Measurements from ENCODE around the gene RAP1GAP2.
"Not testable (repeated sequence)": the region's sequence is repeated elsewhere in the genome, so short reads cannot be mapped to it uniquely, and the experiment has no call there.

The RAP1GAP2 gene

DNA sequence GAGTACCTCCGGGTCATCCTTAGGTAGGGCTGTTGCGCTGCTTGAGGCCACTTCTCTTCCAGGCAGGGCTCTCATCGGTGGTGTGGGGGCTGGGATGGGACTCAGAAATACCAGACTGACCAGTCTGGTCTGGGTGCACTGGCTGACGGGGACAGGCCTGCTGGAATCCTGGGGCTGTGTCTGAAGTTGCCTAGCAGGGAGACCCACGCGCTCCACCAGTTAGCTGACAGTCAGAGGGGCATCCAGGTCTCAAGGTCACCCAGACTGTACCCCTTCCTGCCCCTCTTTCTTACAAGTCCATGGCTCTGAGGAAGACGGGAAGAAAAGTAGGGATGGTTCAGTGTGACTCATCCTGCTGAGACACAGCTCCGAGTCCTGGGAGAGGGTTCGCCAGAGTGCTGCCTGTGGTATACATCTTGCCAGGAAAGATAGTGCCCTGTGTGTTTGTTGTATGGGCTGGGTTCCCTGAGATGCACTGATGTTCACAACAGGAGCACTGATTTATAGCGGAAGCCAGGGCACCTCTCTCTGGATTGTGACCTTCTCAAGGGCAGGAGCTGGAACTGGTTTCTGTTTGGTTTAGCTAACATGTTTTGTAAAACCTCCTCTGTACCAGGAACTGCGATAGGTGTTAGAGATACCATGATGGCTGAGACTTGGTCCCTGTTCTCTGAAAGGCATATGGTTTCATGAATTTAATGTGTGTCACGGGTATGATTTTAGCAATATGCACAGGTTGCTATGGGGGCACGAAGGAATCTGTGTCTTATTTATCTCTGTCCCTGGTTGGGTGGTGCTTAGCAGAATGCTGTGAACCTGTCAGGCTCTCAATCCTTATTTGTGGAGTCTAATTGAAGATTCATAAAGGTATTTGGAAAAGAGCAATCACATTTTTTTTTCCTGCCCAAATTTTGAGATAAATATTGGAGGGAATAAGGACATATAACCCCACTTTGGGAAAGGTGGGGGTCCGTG is 169.7 kb downstream of the RAP1GAP2 start:
- no peak for DNase-seq (ENCODE audit: low read depth in 3 of 3)

DNA sequence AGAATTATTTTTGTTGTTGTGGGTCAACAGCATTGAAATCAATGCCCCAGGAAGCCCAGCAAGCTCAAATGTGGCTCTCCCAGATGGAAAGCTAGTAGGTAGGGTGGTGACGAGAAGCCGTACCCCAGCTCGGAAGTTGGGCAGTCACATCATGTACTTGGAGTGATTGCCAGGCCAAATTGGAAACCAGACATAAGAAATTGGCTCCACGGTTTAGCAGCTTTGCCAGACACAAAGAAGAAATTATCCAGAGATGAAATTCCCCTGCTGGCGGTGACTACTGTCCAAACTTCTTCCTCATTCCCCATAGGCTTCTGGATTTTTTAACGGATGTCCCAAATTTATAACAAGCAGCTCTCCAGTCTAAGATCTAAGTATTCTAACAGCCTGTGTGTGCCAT is 171.3 kb downstream of the RAP1GAP2 start:
- no peak for DNase-seq (ENCODE audit: low read depth in 3 of 3)

- DNase-seq (ENCODE audit: low read depth in 3 of 3): no peak
Measured at GRCh38 chr17:2971851-2972250, 175.6 kb downstream of the RAP1GAP2 start.

DNA sequence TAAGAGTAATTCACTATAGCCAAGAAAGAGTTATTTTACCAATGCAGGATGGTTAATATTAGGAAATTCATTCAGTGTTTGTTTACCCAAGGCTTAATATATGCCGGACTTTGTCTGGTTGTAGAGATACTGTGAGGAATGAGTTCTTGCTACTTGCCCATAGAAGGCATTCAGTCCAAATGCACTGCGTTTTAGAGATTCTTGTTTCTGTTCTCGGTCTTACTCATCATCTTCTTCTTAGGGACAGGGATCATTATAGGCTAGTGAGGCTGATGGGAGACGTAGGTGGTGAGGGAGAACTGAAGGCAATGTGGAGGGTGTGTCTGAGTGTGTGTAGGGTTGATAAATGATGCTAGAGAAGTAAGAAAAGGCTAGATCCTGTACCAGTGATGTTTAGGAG is 176.5 kb downstream of the RAP1GAP2 start:
- no peak for DNase-seq (ENCODE audit: low read depth in 3 of 3)

DNA sequence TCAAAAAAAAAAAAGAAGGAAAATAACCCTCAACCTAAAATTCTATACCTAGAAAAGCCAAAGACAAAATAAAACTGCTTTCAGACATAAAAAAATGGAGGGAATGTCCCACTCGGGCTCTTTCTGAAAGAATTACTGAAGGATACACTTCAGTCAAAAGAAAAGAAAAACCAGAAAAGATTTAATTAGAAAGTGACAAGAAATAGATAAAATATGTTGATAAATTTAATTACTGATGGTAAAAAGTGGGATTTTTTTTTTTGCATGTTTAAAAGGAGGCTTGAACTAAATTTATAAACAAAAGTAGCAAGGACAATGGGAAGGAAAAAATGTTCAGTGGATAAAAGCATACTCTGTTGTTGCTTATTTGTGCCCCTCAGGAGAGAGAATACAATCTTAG is 178.1 kb downstream of the RAP1GAP2 start:
- DNase-seq (ENCODE audit: low read depth in 3 of 3): no peak

GRCh38 chr17:2975469-2975958 is 179.3 kb downstream of the RAP1GAP2 start:
- DNase-seq (ENCODE audit: low read depth in 3 of 3): no peak

- DNase-seq (ENCODE audit: low read depth in 3 of 3): no peak
Measured at GRCh38 chr17:2977157-2977556, 180.9 kb downstream of the RAP1GAP2 start.

- no peak for DNase-seq (ENCODE audit: low read depth in 3 of 3)
Measured at GRCh38 chr17:2978116-2978515, 181.9 kb downstream of the RAP1GAP2 start.

DNA sequence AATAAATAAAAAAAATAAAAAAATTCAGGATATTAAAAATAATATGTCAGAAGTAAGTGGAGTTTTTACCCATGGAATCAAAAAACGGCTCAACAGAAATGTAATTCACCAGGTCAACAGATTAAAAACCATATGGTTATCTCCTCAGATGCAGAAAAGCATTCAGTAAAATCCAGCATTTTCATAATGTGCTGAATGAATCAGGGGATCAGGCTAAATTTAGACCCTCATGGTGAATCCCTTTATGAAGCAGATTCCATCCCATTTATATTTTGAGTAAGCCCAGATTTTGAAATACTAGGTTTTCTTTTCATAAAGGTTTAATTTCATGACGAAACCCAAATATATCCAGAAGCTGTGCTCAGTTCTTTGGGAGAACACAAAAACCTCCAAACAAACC is 182.8 kb downstream of the RAP1GAP2 start:
- DNase-seq (ENCODE audit: low read depth in 3 of 3): no peak

GRCh38 chr17:2980211-2980903 is 184.1 kb downstream of the RAP1GAP2 start:
- DNase-seq (ENCODE audit: low read depth in 3 of 3): no peak

- no peak for DNase-seq (ENCODE audit: low read depth in 3 of 3)
Measured at GRCh38 chr17:2980904-2981246, 184.6 kb downstream of the RAP1GAP2 start.

- DNase-seq (ENCODE audit: low read depth in 3 of 3): no peak
Measured at GRCh38 chr17:2981325-2981724, 185.1 kb downstream of the RAP1GAP2 start.

- no peak for DNase-seq (ENCODE audit: low read depth in 3 of 3)
Measured at GRCh38 chr17:2982854-2983253, 186.6 kb downstream of the RAP1GAP2 start.

DNA sequence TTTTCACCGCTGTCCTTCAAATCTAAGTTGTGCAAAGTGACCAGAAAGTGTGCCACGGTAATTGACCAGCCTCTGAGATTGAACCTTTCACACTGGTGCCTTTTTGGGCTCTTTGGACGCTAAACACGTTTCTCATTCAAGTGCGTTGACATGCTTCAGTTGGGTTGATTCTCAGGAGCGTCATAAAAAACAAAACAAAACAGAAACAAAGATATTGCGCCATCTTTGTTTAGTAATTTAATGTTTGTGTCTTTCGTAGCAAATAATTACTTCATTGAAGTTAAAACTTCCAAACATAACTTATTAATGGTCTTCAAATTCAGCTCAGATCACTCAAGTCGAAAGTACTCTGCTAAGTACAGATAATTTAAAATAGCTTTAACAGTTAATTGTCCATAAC is 187.0 kb downstream of the RAP1GAP2 start:
- DNase-seq (ENCODE audit: low read depth in 3 of 3): no peak

DNA sequence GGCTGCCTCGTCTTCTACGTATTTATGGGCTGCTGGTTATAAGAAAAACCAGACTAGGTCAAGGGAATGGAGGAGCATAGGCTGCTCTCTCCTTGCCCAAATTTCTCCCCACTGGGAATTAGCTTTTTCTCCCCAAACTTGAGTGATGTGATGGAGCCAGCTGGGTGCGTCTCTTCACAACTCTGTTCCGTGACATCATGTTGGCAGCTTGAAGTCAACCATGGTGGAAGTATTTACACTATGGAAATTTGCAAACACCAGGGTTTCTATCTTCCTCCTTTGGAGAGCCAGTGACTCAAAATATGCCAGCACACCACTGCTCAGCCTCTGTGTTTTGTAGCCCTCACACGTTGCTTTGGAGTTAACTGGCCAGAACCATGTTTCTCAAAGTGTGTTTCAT is 189.1 kb downstream of the RAP1GAP2 start:
- no peak for DNase-seq (ENCODE audit: low read depth in 3 of 3)

GRCh38 chr17:2986925-2987324 is 190.7 kb downstream of the RAP1GAP2 start:
- no peak for DNase-seq (ENCODE audit: low read depth in 3 of 3)

- DNase-seq (ENCODE audit: low read depth in 3 of 3): not testable (repeated sequence)
Measured at GRCh38 chr17:2989396-2989795, 193.2 kb downstream of the RAP1GAP2 start.

- DNase-seq (ENCODE audit: low read depth in 3 of 3): no peak
Measured at GRCh38 chr17:2989855-2990254, 193.6 kb downstream of the RAP1GAP2 start.

DNA sequence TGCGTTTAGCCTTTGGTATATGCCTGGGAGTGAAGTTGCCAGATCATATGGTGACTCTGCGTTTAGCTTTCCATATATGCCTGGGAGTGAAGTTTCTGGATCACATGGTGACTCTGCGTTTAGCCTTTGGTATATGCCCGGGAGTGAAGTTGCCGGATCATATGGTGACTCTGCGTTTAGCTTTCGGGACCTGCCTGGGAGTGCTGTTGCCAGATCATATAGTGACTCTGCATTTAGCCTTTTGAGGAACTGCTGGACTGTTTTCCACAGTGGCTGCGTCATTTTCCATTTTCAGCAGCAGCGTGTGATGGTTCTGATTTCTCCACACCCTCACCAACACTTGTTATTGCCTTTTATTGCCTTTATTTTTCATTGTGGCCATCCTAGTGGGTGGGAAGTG is 194.2 kb downstream of the RAP1GAP2 start:
- no peak for DNase-seq (ENCODE audit: low read depth in 3 of 3)

DNA sequence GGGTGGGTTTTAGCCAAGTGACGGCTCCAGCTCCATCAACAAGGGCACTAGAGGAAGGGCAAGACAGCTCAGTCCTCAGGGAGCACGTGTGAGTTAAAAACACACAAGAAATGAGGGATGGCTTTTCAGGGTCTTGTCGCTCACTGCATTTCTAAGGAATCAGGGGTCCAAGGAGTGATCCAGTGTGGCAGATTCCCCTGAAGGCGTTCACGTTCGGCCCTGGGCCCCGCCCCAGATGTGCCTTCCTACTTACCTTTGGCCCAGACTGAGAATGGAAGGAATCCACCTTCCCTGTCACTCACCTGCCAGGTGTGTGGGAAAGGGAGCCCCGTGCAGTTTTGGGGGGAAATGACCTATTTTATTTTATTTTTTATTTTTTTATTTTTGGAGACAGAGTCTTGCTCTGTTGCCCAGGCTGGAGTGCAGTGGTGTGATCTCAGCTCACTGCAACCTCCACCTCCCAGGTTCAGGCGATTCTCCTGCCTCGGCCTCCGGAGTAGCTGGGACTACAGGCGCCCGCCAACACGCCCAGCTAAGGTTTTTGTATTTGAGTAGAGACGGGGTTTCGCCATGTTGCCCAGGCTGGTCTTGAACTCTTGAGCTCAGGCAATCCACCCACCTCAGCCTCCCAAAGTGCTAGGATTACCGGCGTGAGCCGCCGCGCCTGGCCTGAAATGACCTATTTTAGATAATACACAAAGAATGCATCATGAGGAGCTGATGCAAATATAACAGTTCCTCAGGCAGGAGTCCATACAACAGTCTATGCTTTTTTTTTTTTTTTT is 195.3 kb downstream of the RAP1GAP2 start:
- DNase-seq (ENCODE audit: low read depth in 3 of 3): not testable (repeated sequence)

DNA sequence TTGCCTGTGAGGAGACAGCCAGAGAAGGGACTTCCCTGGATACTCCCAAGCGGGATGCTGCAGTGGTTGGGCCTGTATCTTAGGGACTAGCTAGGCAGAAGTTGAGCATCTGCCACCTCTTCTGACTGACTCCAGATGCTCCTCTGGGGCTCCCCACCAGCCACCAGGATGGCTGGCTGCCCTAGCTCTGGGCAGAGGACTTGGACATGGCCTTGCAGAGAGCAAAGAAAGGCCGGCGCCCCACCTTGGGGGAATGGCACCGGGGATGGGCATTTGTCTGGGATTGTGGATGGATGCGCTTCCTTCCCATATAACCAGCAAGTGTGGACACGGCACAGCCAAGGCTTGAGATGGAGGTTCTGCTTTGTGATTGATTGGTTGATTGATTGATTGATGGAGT is 198.2 kb downstream of the RAP1GAP2 start:
- DNase-seq (ENCODE audit: low read depth in 3 of 3): no peak

DNA sequence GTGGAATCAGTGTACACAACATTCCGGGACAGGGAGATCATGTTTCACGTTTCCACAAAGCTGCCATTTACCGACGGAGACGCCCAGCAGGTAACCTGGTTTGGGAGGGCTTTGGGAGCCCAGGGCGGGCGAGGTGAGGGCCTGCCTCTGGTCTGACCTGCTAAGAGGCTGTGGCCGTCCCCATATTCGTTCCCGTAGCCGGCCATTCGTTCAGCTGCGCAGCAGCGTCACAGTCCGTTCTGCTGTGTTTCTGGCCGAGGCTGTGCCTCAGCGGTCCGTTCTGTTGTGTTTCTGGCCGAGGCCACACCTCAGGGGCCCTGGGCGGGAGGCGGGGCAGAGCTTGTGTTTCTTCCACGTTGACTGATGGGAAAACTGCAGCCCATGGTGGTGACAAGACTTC is 199.1 kb downstream of the RAP1GAP2 start:
- DNase-seq (ENCODE audit: low read depth in 3 of 3): no peak
